WTC11 (cell line): Measurements from ENCODE around the gene ZNF433. TPM values are rescaled to one million over a fixed set of nuclear protein-coding genes. Genes with fewer than 3 reads are reported as not detected.

Experiments
- ATAC-seq: fragments of 200-7000 bp; cut with Tn5 transposase; 2 replicates; pipeline ENCODE4 v1.10.0; 2021; ENCODE audit warnings: mild to moderate bottlenecking, moderate library complexity
- CTCF ChIA-PET: fragments of 300-600 bp; sonication (Branson Sonifier 250); formaldehyde crosslinking; loops from one replicate; lab custom pipeline; 2021; ENCODE audit warnings: antibody characterized with exemption; lab: Charles Lee
- POLR2A ChIA-PET: fragments of 350-600 bp; sonication (Branson Sonifier 250); formaldehyde crosslinking; loops from one replicate; lab custom pipeline; 2021; ENCODE audit warnings: antibody characterized with exemption; lab: Charles Lee
- DNase-seq: peaks from one replicate; pipeline ENCODE4 v3.0.0; 2021; ENCODE audit warnings: low spot score
- H3K27ac Mint-ChIP-seq: 2 replicates; pipeline ENCODE4 v1.8.0; 2021; ENCODE audit warnings: mixed read lengths
- H3K27me3 Mint-ChIP-seq: 2 replicates; pipeline ENCODE4 v1.8.0; 2021; ENCODE audit warnings: low read depth, mild to moderate bottlenecking, moderate library complexity, mixed read lengths
- H3K36me3 Mint-ChIP-seq: 2 replicates; pipeline ENCODE4 v1.8.0; 2021; ENCODE audit warnings: mixed read lengths
- H3K4me1 Mint-ChIP-seq: 2 replicates; pipeline ENCODE4 v1.8.0; 2022; ENCODE audit warnings: mixed read lengths
- H3K4me3 Mint-ChIP-seq: 2 replicates; pipeline ENCODE4 v1.8.0; 2021; ENCODE audit warnings: mild to moderate bottlenecking, moderate library complexity, mixed read lengths
- H3K9me3 Mint-ChIP-seq: 2 replicates; pipeline ENCODE4 v1.8.0; 2021; ENCODE audit warnings: mixed read lengths
- FOXP1 ChIP-seq: sonication (generic); formaldehyde crosslinking; IDR thresholded peaks from 2 replicates; pipeline ENCODE4 v1.8.0; 2022; ENCODE audit warnings: missing genetic modification reagents, mild to moderate bottlenecking, moderate library complexity, borderline replicate concordance
- GRHL2 ChIP-seq: fragments of 250-450 bp; sonication (Bioruptor Pico); IDR thresholded peaks from 2 replicates; pipeline ENCODE4 v1.8.0; 2022; ENCODE audit warnings: mild to moderate bottlenecking, moderate library complexity; ENCODE audit not compliant: insufficient replicate concordance, severe bottlenecking
- HMGXB4 ChIP-seq: sonication (generic); formaldehyde crosslinking; IDR thresholded peaks from 2 replicates; pipeline ENCODE4 v1.8.1; 2023; ENCODE audit warnings: mild to moderate bottlenecking, moderate library complexity, missing genetic modification reagents
- KAT7 ChIP-seq: sonication (generic); formaldehyde crosslinking; IDR thresholded peaks from 2 replicates; pipeline ENCODE4 v1.8.1; 2023; ENCODE audit warnings: missing genetic modification reagents, mild to moderate bottlenecking, borderline replicate concordance
- ZNF425 ChIP-seq: fragments of 250-450 bp; sonication (Bioruptor Pico); conservative IDR thresholded peaks from 2 replicates; pipeline ENCODE4 v1.9.0; 2021; ENCODE audit warnings: mild to moderate bottlenecking
- total RNA-seq: library from RNA; stranded (reverse); gene quantifications from 3 replicates; pipeline ENCODE4 v1.2.3, GENCODE V29; 2021
- TF ChIP-seq, protein P1 (sequence below): fragments of 250-450 bp; sonication (Bioruptor Pico); IDR thresholded peaks from 2 replicates; pipeline ENCODE4 v1.9.0; 2021; ENCODE audit warnings: mild to moderate bottlenecking
- TF ChIP-seq, protein P2 (sequence below): sonication (generic); formaldehyde crosslinking; conservative IDR thresholded peaks from 2 replicates; pipeline ENCODE4 v1.8.1; 2023; ENCODE audit warnings: mild to moderate bottlenecking, low read depth, missing genetic modification reagents, moderate library complexity
- TF ChIP-seq, protein P3 (sequence below): sonication (generic); formaldehyde crosslinking; conservative IDR thresholded peaks from 2 replicates; pipeline ENCODE4 v1.8.1; 2022; ENCODE audit warnings: mild to moderate bottlenecking, missing genetic modification reagents
- TF ChIP-seq, protein P4 (sequence below): sonication (generic); formaldehyde crosslinking; IDR thresholded peaks from 2 replicates; pipeline ENCODE4 v1.8.0; 2023; ENCODE audit warnings: mild to moderate bottlenecking, missing genetic modification reagents
- TF ChIP-seq, protein P5 (sequence below): sonication (generic); formaldehyde crosslinking; IDR thresholded peaks from 2 replicates; pipeline ENCODE4 v1.8.0; 2023; ENCODE audit warnings: missing genetic modification reagents

The ZNF433 gene
- total RNA-seq, 1 experiment from 2014 or later: 2.9 TPM

- Mint-ChIP-seq H3K36me3 (peaks cover 87% of the 10 kb centered on the region), H3K4me1 (peaks cover 6% of the 10 kb centered on the region), H3K4me3 (no peak overlapping the region), H3K27ac (no peak overlapping the region), H3K27me3 (peaks cover 9% of the 10 kb centered on the region), H3K9me3 (peaks cover 60% of the 10 kb centered on the region)
- ChIA-PET CTCF (no interaction called here), POLR2A (no interaction called here)
- no peak for DNase-seq
- TF ChIP-seq, protein P1, sequence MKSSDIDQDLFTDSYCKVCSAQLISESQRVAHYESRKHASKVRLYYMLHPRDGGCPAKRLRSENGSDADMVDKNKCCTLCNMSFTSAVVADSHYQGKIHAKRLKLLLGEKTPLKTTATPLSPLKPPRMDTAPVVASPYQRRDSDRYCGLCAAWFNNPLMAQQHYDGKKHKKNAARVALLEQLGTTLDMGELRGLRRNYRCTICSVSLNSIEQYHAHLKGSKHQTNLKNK (CRISPR knock-in tag): no peak
- TF ChIP-seq KAT7 (CRISPR knock-in tag): no peak
- TF ChIP-seq ZNF425 (CRISPR knock-in tag): no peak
- ATAC-seq: no peak
These were observed 20.3 kb downstream of the ZNF433 start for GRCh38 chr19:12015015-12015752.

- Mint-ChIP-seq H3K27me3 (no peaks in the 10 kb centered on the region), H3K9me3 (0 out of 2 replicates have a peak, but pooled peaks cover 3% of the 10 kb centered on the region), H3K4me3 (no peak overlapping the region)
- DNase-seq: no peak
- TF ChIP-seq HMGXB4 (no peak), GRHL2 (CRISPR knock-in tag) (no peak), FOXP1 (CRISPR knock-in tag) (no peak)
- TF ChIP-seq, protein P2, sequence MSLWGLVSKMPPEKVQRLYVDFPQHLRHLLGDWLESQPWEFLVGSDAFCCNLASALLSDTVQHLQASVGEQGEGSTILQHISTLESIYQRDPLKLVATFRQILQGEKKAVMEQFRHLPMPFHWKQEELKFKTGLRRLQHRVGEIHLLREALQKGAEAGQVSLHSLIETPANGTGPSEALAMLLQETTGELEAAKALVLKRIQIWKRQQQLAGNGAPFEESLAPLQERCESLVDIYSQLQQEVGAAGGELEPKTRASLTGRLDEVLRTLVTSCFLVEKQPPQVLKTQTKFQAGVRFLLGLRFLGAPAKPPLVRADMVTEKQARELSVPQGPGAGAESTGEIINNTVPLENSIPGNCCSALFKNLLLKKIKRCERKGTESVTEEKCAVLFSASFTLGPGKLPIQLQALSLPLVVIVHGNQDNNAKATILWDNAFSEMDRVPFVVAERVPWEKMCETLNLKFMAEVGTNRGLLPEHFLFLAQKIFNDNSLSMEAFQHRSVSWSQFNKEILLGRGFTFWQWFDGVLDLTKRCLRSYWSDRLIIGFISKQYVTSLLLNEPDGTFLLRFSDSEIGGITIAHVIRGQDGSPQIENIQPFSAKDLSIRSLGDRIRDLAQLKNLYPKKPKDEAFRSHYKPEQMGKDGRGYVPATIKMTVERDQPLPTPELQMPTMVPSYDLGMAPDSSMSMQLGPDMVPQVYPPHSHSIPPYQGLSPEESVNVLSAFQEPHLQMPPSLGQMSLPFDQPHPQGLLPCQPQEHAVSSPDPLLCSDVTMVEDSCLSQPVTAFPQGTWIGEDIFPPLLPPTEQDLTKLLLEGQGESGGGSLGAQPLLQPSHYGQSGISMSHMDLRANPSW (CRISPR knock-in tag): no peak
- TF ChIP-seq, protein P3, sequence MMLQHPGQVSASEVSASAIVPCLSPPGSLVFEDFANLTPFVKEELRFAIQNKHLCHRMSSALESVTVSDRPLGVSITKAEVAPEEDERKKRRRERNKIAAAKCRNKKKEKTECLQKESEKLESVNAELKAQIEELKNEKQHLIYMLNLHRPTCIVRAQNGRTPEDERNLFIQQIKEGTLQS (CRISPR knock-in tag): no peak
- TF ChIP-seq, protein P4, sequence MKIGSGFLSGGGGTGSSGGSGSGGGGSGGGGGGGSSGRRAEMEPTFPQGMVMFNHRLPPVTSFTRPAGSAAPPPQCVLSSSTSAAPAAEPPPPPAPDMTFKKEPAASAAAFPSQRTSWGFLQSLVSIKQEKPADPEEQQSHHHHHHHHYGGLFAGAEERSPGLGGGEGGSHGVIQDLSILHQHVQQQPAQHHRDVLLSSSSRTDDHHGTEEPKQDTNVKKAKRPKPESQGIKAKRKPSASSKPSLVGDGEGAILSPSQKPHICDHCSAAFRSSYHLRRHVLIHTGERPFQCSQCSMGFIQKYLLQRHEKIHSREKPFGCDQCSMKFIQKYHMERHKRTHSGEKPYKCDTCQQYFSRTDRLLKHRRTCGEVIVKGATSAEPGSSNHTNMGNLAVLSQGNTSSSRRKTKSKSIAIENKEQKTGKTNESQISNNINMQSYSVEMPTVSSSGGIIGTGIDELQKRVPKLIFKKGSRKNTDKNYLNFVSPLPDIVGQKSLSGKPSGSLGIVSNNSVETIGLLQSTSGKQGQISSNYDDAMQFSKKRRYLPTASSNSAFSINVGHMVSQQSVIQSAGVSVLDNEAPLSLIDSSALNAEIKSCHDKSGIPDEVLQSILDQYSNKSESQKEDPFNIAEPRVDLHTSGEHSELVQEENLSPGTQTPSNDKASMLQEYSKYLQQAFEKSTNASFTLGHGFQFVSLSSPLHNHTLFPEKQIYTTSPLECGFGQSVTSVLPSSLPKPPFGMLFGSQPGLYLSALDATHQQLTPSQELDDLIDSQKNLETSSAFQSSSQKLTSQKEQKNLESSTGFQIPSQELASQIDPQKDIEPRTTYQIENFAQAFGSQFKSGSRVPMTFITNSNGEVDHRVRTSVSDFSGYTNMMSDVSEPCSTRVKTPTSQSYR: no peak
- TF ChIP-seq, protein P5, sequence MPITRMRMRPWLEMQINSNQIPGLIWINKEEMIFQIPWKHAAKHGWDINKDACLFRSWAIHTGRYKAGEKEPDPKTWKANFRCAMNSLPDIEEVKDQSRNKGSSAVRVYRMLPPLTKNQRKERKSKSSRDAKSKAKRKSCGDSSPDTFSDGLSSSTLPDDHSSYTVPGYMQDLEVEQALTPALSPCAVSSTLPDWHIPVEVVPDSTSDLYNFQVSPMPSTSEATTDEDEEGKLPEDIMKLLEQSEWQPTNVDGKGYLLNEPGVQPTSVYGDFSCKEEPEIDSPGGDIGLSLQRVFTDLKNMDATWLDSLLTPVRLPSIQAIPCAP (CRISPR knock-in tag): no peak
- TF ChIP-seq, all 79 proteins: peak for 0
- ChIA-PET POLR2A (interaction anchor here (0.7 kb wide), 1 partner anchor 44 kb away, joined by 4 read pairs; no protein-coding TSS in a partner anchor), CTCF (interaction anchor here (0.7 to 2.3 kb wide), 6 partner anchors 12 to 91 kb away, joined by 3 to 15 read pairs (median 4); no protein-coding TSS in a partner anchor)
- Mint-ChIP-seq H3K27ac (no peak overlapping the region), H3K4me1 (peaks cover 14% of the 10 kb centered on the region), H3K36me3 (peaks cover 39% of the 10 kb centered on the region)
- no peak for ATAC-seq
These were observed 35.1 kb downstream of the ZNF433 start for GRCh38 chr19:12000152-12000981.
